Smooth muscle cell (in vitro differentiated cells): ENCODE measurements around the gene IGSF21. TPM values are rescaled to one million over a fixed set of nuclear protein-coding genes. Genes with fewer than 3 reads are reported as not detected.

Experiments
- DNase-seq: peaks from one replicate; lab custom pipeline; 2025; ENCODE audit not compliant: unreplicated experiment; lab: John Stamatoyannopoulos, UW
- H2AFZ ChIP-seq: fragments of 200-600 bp; sonication (generic); 2 replicates; pipeline ENCODE4 v1.6.0; 2016; ENCODE audit warnings: antibody characterized with exemption, low read depth, mild to moderate bottlenecking
- H3F3A ChIP-seq: fragments of 200-600 bp; sonication (generic); 2 replicates; pipeline ENCODE4 v1.6.0; 2017; ENCODE audit warnings: antibody characterized with exemption, low read depth
- H3K27ac ChIP-seq: fragments of 200-600 bp; sonication (generic); 2 replicates; pipeline ENCODE4 v1.5.1; 2016; ENCODE audit warnings: low read depth, mild to moderate bottlenecking
- H3K27me3 ChIP-seq: fragments of 200-600 bp; sonication (generic); 2 replicates; pipeline ENCODE4 v1.6.1; 2016; ENCODE audit warnings: low read depth, mild to moderate bottlenecking
- H3K36me3 ChIP-seq: fragments of 200-600 bp; sonication (generic); 2 replicates; pipeline ENCODE4 v1.5.1; 2016; ENCODE audit warnings: low read depth
- H3K4me1 ChIP-seq: fragments of 200-600 bp; sonication (generic); 2 replicates; pipeline ENCODE4 v1.5.1; 2016; ENCODE audit warnings: low read depth
- H3K4me2 ChIP-seq: fragments of 200-600 bp; sonication (generic); 2 replicates; pipeline ENCODE4 v1.6.0; 2016; ENCODE audit warnings: mild to moderate bottlenecking
- H3K4me3 ChIP-seq: fragments of 200-600 bp; sonication (generic); 2 replicates; pipeline ENCODE4 v1.5.1; 2016; ENCODE audit warnings: mild to moderate bottlenecking
- H3K79me2 ChIP-seq: fragments of 200-600 bp; sonication (generic); 2 replicates; pipeline ENCODE4 v1.6.0; 2016; ENCODE audit warnings: low read depth, mild to moderate bottlenecking
- H3K9ac ChIP-seq: fragments of 200-600 bp; sonication (generic); 2 replicates; pipeline ENCODE4 v1.6.0; 2016; ENCODE audit warnings: low read depth
- H3K9me3 ChIP-seq: fragments of 200-600 bp; sonication (generic); replicated peaks from 2 replicates; pipeline ENCODE4 v1.5.1; 2016; ENCODE audit warnings: low read depth
- H4K20me1 ChIP-seq: fragments of 200-600 bp; sonication (generic); 2 replicates; pipeline ENCODE4 v1.6.0; 2016; ENCODE audit warnings: low read depth
- CTCF ChIP-seq: fragments of 200-600 bp; sonication (generic); IDR thresholded peaks from 2 replicates; pipeline ENCODE4 v1.5.1; 2017; ENCODE audit warnings: borderline replicate concordance, mild to moderate bottlenecking, antibody characterized with exemption; ENCODE audit not compliant: insufficient read depth, poor library complexity, severe bottlenecking
- WGBS: methylation state at CpG from one replicate; pipeline ENCODE4 v1.1.7; 2016; ENCODE audit warnings: low lambda C conversion rate; 5-methylcytosine and 5-hydroxymethylcytosine counted together
- polyA plus RNA-seq: library from polyadenylated mRNA; unstranded; fragments of >200 nt; fragmentation: Nextera tagmentation; extraction: Ambion mirVana; gene quantifications from 2 replicates; pipeline ENCODE4 v1.2.1, GENCODE V29; 2016
- total RNA-seq: library from RNA; depleted of rRNA; stranded (reverse); fragments of >200 nt; gene quantifications from 2 replicates; pipeline ENCODE4 v1.2.3, GENCODE V29; 2014

IGSF21 gene
- total and polyA plus RNA-seq, 2 experiments from 2014 or later = not detected

DNA sequence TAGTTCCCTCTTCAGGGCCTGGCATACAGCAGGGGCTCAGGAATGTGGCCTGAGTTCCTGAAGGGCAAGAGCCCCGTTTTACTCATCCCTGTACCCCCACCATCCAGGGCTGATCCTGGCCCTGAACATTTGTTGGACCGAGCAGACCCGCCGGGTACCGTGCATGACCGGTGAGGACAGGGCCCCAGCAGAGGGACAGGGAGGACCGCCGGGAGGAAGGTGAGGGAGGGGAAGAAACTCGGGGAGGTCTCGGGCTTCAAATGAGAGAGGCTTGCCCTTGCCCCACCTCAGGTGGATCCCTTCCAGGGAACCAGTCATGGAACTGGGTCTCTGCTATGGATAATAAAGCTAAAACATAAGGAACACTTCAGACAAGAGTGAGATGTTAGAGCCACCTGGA lies 205.4 kb downstream of the IGSF21 start:
- WGBS = 92% methylated on average over 10 of the region's 10 CpGs
- no peak for TF ChIP-seq CTCF

GRCh38 chr1:18313523-18313922 lies 205.9 kb downstream of the IGSF21 start:
- Histone ChIP-seq H3K4me2 (no peak overlapping the region), H3F3A (no peaks in the 10 kb centered on the region), H3K27ac (no peak overlapping the region), H3K4me1 (no peaks in the 10 kb centered on the region), H3K27me3 (no peaks in the 10 kb centered on the region), H3K79me2 (no peaks in the 10 kb centered on the region), H4K20me1 (no peaks in the 10 kb centered on the region), H3K9me3 (no peaks in the 10 kb centered on the region), H3K9ac (no peak overlapping the region), H2AFZ (no peak overlapping the region), H3K36me3 (no peaks in the 10 kb centered on the region), H3K4me3 (no peak overlapping the region)
- WGBS = 98% methylated on average over 2 of the region's 2 CpGs
- DNase-seq = no peak
- TF ChIP-seq CTCF = no peak

More for the DNA sequence above, 205.4 kb downstream of the IGSF21 start:
- no peak overlapping the region for H3K4me3 ChIP-seq
- no peaks in the 10 kb centered on the region for H3K36me3 ChIP-seq
- no peak for DNase-seq
- no peaks in the 10 kb centered on the region for H3K9me3 ChIP-seq
- H3K79me2 ChIP-seq = no peaks in the 10 kb centered on the region
- no peaks in the 10 kb centered on the region for H3K4me1 ChIP-seq
- H3K27me3 ChIP-seq = no peaks in the 10 kb centered on the region
- H3K4me2 ChIP-seq = no peak overlapping the region
- H4K20me1 ChIP-seq = no peaks in the 10 kb centered on the region
- H3K9ac ChIP-seq = no peak overlapping the region
- no peaks in the 10 kb centered on the region for H3F3A ChIP-seq
- no peak overlapping the region for H3K27ac ChIP-seq
- no peak overlapping the region for H2AFZ ChIP-seq

- H3K4me2 ChIP-seq = no peak overlapping the region
Observed at GRCh38 chr1:18314399-18314798, 206.8 kb downstream of the IGSF21 start.

More at GRCh38 chr1:18314399-18314798, 206.8 kb downstream of the IGSF21 start:
- Histone ChIP-seq H3K4me1 (no peaks in the 10 kb centered on the region), H4K20me1 (no peaks in the 10 kb centered on the region), H3K27ac (no peak overlapping the region), H2AFZ (no peak overlapping the region), H3K4me3 (no peak overlapping the region), H3K27me3 (no peaks in the 10 kb centered on the region), H3K79me2 (no peaks in the 10 kb centered on the region), H3K9ac (no peak overlapping the region), H3K9me3 (no peaks in the 10 kb centered on the region), H3F3A (no peaks in the 10 kb centered on the region), H3K36me3 (no peaks in the 10 kb centered on the region)
- no peak for TF ChIP-seq CTCF
- no peak for DNase-seq
- WGBS = 81% methylated on average over 9 of the region's 9 CpGs
